Activated CD4-positive, alpha-beta memory T cell treated with anti-CD3 and anti-CD28 coated beads, Interleukin-2, amount 10 ng/mL, durations not matched to agents 7 days and 5 days (primary cell): ENCODE results near the gene KLF1. TPM values are rescaled to one million over a fixed set of nuclear protein-coding genes. Genes with fewer than 3 reads are reported as not detected.
A peak's percentile ranks its signal among the peaks of the same experiment; 100 is the strongest.
"Not testable (repeated sequence)": the region's sequence is repeated elsewhere in the genome, so short reads cannot be mapped to it uniquely, and the experiment has no call there.

Experiments used
- CTCF ChIA-PET: fragments of 350-600 bp; sonication (Branson Sonifier 250); formaldehyde crosslinking; loops from one replicate; lab custom pipeline; 2021; ENCODE audit warnings: antibody characterized with exemption, inconsistent platforms; lab: Charles Lee
- POLR2A ChIA-PET: fragments of 350-600 bp; sonication (Branson Sonifier 250); formaldehyde crosslinking; loops from one replicate; lab custom pipeline; 2021; ENCODE audit warnings: antibody characterized with exemption; lab: Charles Lee
- DNase-seq: peaks from one replicate; pipeline ENCODE4 v3.0.0-alpha.2; 2020
- H3K27ac Mint-ChIP-seq: one replicate; pipeline ENCODE4 v1.8.0; 2021; ENCODE audit warnings: mild to moderate bottlenecking, mixed read lengths
- H3K27me3 Mint-ChIP-seq: one replicate; pipeline ENCODE4 v1.8.0; 2021; ENCODE audit warnings: mixed read lengths
- H3K36me3 Mint-ChIP-seq: one replicate; pipeline ENCODE4 v1.8.0; 2021; ENCODE audit warnings: low read depth, mixed read lengths
- H3K4me1 Mint-ChIP-seq: one replicate; pipeline ENCODE4 v1.8.0; 2021; ENCODE audit warnings: mixed read lengths
- H3K4me3 Mint-ChIP-seq: one replicate; pipeline ENCODE4 v1.8.0; 2021; ENCODE audit warnings: mild to moderate bottlenecking, mixed read lengths
- H3K9me3 Mint-ChIP-seq: one replicate; pipeline ENCODE4 v1.8.0; 2021; ENCODE audit warnings: mixed read lengths
- total RNA-seq, 2 experiments: library from RNA; stranded (reverse); gene quantifications; one replicate each; pipeline ENCODE4 v1.2.3, GENCODE V29; 2021

KLF1 gene
- total RNA-seq, 2 experiments from 2014 or later = 0.13 to 0.20 TPM

- peaks cover 34% of the 10 kb centered on the region for H3K4me1 Mint-ChIP-seq
- peak overlapping the region; percentile 79 for H3K27ac Mint-ChIP-seq
- ChIA-PET POLR2A (interaction anchor here (1.0 to 2.8 kb wide), 20 partner anchors 9 to 263 kb away, joined by 3 to 26 read pairs (median 6); partner anchors contain the start of genes CALR, DNASE2, FARSA and GADD45GIP1), CTCF (interaction anchor here (0.7 to 2.7 kb wide), 10 partner anchors 8 to 171 kb away, joined by 3 to 19 read pairs (median 6); partner anchors contain the start of genes CALR, DNASE2, FARSA and SYCE2)
- H3K9me3 Mint-ChIP-seq, DNase-seq, H3K27me3 Mint-ChIP-seq, H3K36me3 Mint-ChIP-seq: not testable (repeated sequence)
- peak overlapping the region; percentile 98 for H3K4me3 Mint-ChIP-seq
Measured at GRCh38 chr19:12890299-12890786, 3.3 kb upstream of the KLF1 start.

- peaks cover 3% of the 10 kb centered on the region for H3K36me3 Mint-ChIP-seq
- POLR2A ChIA-PET = interaction anchor here (0.7 to 1.0 kb wide), 2 partner anchors 33 to 45 kb away, joined by 3 read pairs; no protein-coding TSS in a partner anchor
- no peak overlapping the region for H3K4me3 Mint-ChIP-seq
- H3K4me1 Mint-ChIP-seq = peaks cover 45% of the 10 kb centered on the region
- CTCF ChIA-PET = interaction anchor here (1.0 to 4.4 kb wide), 2 partner anchors 45 to 77 kb away, joined by 3 to 56 read pairs; no protein-coding TSS in a partner anchor
- H3K27ac Mint-ChIP-seq = no peak overlapping the region
- H3K27me3 Mint-ChIP-seq = no peaks in the 10 kb centered on the region
- no peak for DNase-seq
- peaks cover 7% of the 10 kb centered on the region for H3K9me3 Mint-ChIP-seq
Measured at GRCh38 chr19:12888006-12888603, 1.1 kb upstream of the KLF1 start.

- H3K4me3 Mint-ChIP-seq = peak overlapping the region; percentile 39
- peaks cover 45% of the 10 kb centered on the region for H3K4me1 Mint-ChIP-seq
- DNase-seq = no peak
- ChIA-PET CTCF (interaction anchor here (4.4 kb wide), 1 partner anchor 78 kb away, joined by 56 read pairs; no protein-coding TSS in a partner anchor), POLR2A (interaction anchor here (1.0 to 2.6 kb wide), 3 partner anchors 14 to 95 kb away, joined by 3 to 10 read pairs (median 3); partner anchors contain the start of genes FARSA and JUNB)
- no peaks in the 10 kb centered on the region for H3K27me3 Mint-ChIP-seq
- no peak overlapping the region for H3K27ac Mint-ChIP-seq
- peaks cover 5% of the 10 kb centered on the region for H3K36me3 Mint-ChIP-seq
- peaks cover 9% of the 10 kb centered on the region for H3K9me3 Mint-ChIP-seq
Measured at GRCh38 chr19:12886651-12886968, 391 bp downstream of the KLF1 start.

- Mint-ChIP-seq H3K27ac (no peak overlapping the region), H3K4me1 (peaks cover 41% of the 10 kb centered on the region), H3K4me3 (peak overlapping the region; percentile 39), H3K27me3 (no peaks in the 10 kb centered on the region), H3K36me3 (peaks cover 5% of the 10 kb centered on the region), H3K9me3 (peaks cover 9% of the 10 kb centered on the region)
- POLR2A ChIA-PET = interaction anchor here (0.9 to 2.6 kb wide), 16 partner anchors 9 to 163 kb away, joined by 3 to 19 read pairs (median 4); partner anchors contain the start of genes FARSA and JUNB
- CTCF ChIA-PET = interaction anchor here (0.7 to 4.4 kb wide), 23 partner anchors 13 to 218 kb away, joined by 3 to 56 read pairs (median 4); partner anchors contain the start of genes CALR, FARSA, GET3 and PRDX2
- no peak for DNase-seq
Measured at GRCh38 chr19:12885749-12886650, 1.0 kb downstream of the KLF1 start.

GRCh38 chr19:12884926-12885748, 1.9 kb downstream of the KLF1 start:
- Mint-ChIP-seq H3K27me3 (no peaks in the 10 kb centered on the region), H3K27ac (peak overlapping the region; percentile 79), H3K4me1 (peaks cover 40% of the 10 kb centered on the region), H3K9me3 (peaks cover 9% of the 10 kb centered on the region), H3K36me3 (peaks cover 5% of the 10 kb centered on the region), H3K4me3 (peak overlapping the region; percentile 82)
- peak; percentile 91 for DNase-seq
- CTCF ChIA-PET = interaction anchor here (0.5 to 4.4 kb wide), 31 partner anchors 12 to 219 kb away, joined by 3 to 56 read pairs (median 3); partner anchors contain the start of genes CALR, FARSA, GET3 and PRDX2
- POLR2A ChIA-PET = interaction anchor here (0.6 to 2.6 kb wide), 20 partner anchors 9 to 283 kb away, joined by 3 to 19 read pairs (median 4); partner anchors contain the start of genes RNASEH2A, ZNF490 and ZNF791

GRCh38 chr19:12884627-12884925, 2.4 kb downstream of the KLF1 start:
- ChIA-PET POLR2A (interaction anchor here (0.6 to 2.6 kb wide), 19 partner anchors 8 to 283 kb away, joined by 3 to 19 read pairs (median 4); partner anchors contain the start of genes RNASEH2A, ZNF490 and ZNF791), CTCF (interaction anchor here (0.5 to 4.4 kb wide), 28 partner anchors 12 to 220 kb away, joined by 3 to 56 read pairs (median 4); partner anchors contain the start of genes CALR, FARSA, GET3 and RAD23A)
- Mint-ChIP-seq H3K4me1 (peaks cover 42% of the 10 kb centered on the region), H3K27ac (peak overlapping the region; percentile 79), H3K36me3 (peaks cover 7% of the 10 kb centered on the region), H3K27me3 (no peaks in the 10 kb centered on the region), H3K4me3 (peak overlapping the region; percentile 82), H3K9me3 (peaks cover 9% of the 10 kb centered on the region)
- no peak for DNase-seq

GRCh38 chr19:12884202-12884601, 2.8 kb downstream of the KLF1 start:
- Mint-ChIP-seq H3K27ac (peak overlapping the region; percentile 21), H3K9me3 (peaks cover 9% of the 10 kb centered on the region), H3K4me1 (peaks cover 44% of the 10 kb centered on the region), H3K27me3 (no peaks in the 10 kb centered on the region), H3K4me3 (peak overlapping the region; percentile 82), H3K36me3 (peaks cover 7% of the 10 kb centered on the region)
- no peak for DNase-seq
- ChIA-PET CTCF (interaction anchor here (1.4 to 4.4 kb wide), 2 partner anchors 49 to 81 kb away, joined by 15 to 56 read pairs; partner anchors contain the start of gene FARSA), POLR2A (interaction anchor here (0.9 to 2.6 kb wide), 9 partner anchors 11 to 274 kb away, joined by 3 to 19 read pairs (median 4); partner anchors contain the start of genes ZNF490 and ZNF791)

GRCh38 chr19:12882589-12882988, 4.4 kb downstream of the KLF1 start:
- Mint-ChIP-seq H3K27ac (peak overlapping the region; percentile 49), H3K4me1 (peaks cover 44% of the 10 kb centered on the region), H3K4me3 (peak overlapping the region; percentile 62), H3K9me3 (peaks cover 9% of the 10 kb centered on the region), H3K27me3 (no peaks in the 10 kb centered on the region), H3K36me3 (peaks cover 18% of the 10 kb centered on the region)
- CTCF ChIA-PET = interaction anchor here (0.7 to 2.8 kb wide), 5 partner anchors 8 to 84 kb away, joined by 5 to 26 read pairs (median 11); partner anchors contain the start of gene GCDH
- POLR2A ChIA-PET = interaction anchor here (0.8 to 2.9 kb wide), 6 partner anchors 9 to 159 kb away, joined by 3 to 19 read pairs (median 7); partner anchors contain the start of genes GCDH, TNPO2 and TRIR
- no peak for DNase-seq

- Mint-ChIP-seq H3K36me3 (peaks cover 18% of the 10 kb centered on the region), H3K27me3 (no peaks in the 10 kb centered on the region), H3K27ac (peak within 1 kb of the TSS; percentile 83), H3K4me3 (peak within 1 kb of the TSS; percentile 83), H3K9me3 (peaks cover 9% of the 10 kb centered on the region), H3K4me1 (peaks cover 40% of the 10 kb centered on the region)
- DNase-seq = peak; percentile 94
- POLR2A ChIA-PET = interaction anchor here (0.6 to 2.9 kb wide), 9 partner anchors 10 to 158 kb away, joined by 3 to 19 read pairs (median 4); partner anchors contain the start of genes GCDH, RAD23A, TNPO2 and TRIR
- CTCF ChIA-PET = interaction anchor here (2.0 to 2.8 kb wide), 5 partner anchors 8 to 180 kb away, joined by 7 to 26 read pairs (median 11); partner anchors contain the start of gene GCDH
Measured at GRCh38 chr19:12881172-12881808, 5.7 kb downstream of the KLF1 start, which contains the start of gene DNASE2. DNASE2 (minus strand) TSS chr19:12881449; CDS start chr19:12881375, 74 bp downstream.

GRCh38 chr19:12880551-12881171, 6.3 kb downstream of the KLF1 start:
- Mint-ChIP-seq H3K27ac (peak overlapping the region; percentile 60), H3K4me3 (peak overlapping the region; percentile 83), H3K27me3 (no peaks in the 10 kb centered on the region), H3K36me3 (peaks cover 18% of the 10 kb centered on the region), H3K4me1 (peaks cover 38% of the 10 kb centered on the region), H3K9me3 (peaks cover 9% of the 10 kb centered on the region)
- ChIA-PET CTCF (interaction anchor here (0.9 to 2.8 kb wide), 7 partner anchors 10 to 180 kb away, joined by 3 to 26 read pairs (median 7); partner anchors contain the start of gene GCDH), POLR2A (interaction anchor here (0.8 to 2.9 kb wide), 7 partner anchors 11 to 219 kb away, joined by 3 to 19 read pairs (median 3); partner anchors contain the start of genes GCDH, RAD23A and TRIR)
- peak; percentile 21 for DNase-seq
